Measurements from ENCODE around the gene DCST2. TPM values are rescaled to one million over a fixed set of nuclear protein-coding genes. Genes with fewer than 3 reads are reported as not detected.

DCST2 gene
- total RNA-seq, 1 donor from 2014 or later: 2.8 TPM

GRCh38 chr1:155004352-155005075 lies 29.1 kb downstream of the DCST2 start:
- Mint-ChIP-seq H3K4me1 (ENCODE audit: unreplicated experiment) (peaks cover 31% of the 10 kb centered on the region), H3K27ac (ENCODE audit: unreplicated experiment) (peak overlapping the region; percentile 67), H3K27me3 (ENCODE audit: unreplicated experiment) (peaks cover 8% of the 10 kb centered on the region), H3K9me3 (ENCODE audit: unreplicated experiment) (no peaks in the 10 kb centered on the region), H3K36me3 (ENCODE audit: low read depth, unreplicated experiment) (peaks cover 4% of the 10 kb centered on the region), H3K4me3 (ENCODE audit: unreplicated experiment) (peak overlapping the region; percentile 85)
- no peak for TF ChIP-seq CTCF (IDR thresholded peaks at IDR 0.05; ENCODE audit: unreplicated experiment)
- DNase-seq (ENCODE audit: low spot score): no peak

GRCh38 chr1:155003766-155004351 lies 29.7 kb downstream of the DCST2 start:
- no peak for TF ChIP-seq CTCF (IDR thresholded peaks at IDR 0.05; ENCODE audit: unreplicated experiment)
- Mint-ChIP-seq H3K27ac (ENCODE audit: unreplicated experiment) (peak overlapping the region; percentile 77), H3K9me3 (ENCODE audit: unreplicated experiment) (no peaks in the 10 kb centered on the region), H3K4me1 (ENCODE audit: unreplicated experiment) (peaks cover 33% of the 10 kb centered on the region), H3K27me3 (ENCODE audit: unreplicated experiment) (peaks cover 11% of the 10 kb centered on the region), H3K36me3 (ENCODE audit: low read depth, unreplicated experiment) (peaks cover 4% of the 10 kb centered on the region), H3K4me3 (ENCODE audit: unreplicated experiment) (peak overlapping the region; percentile 97)
- DNase-seq (ENCODE audit: low spot score): no peak

GRCh38 chr1:155003227-155003765 lies 30.3 kb downstream of the DCST2 start:
- peak overlapping the region; percentile 77 for H3K27ac Mint-ChIP-seq (ENCODE audit: unreplicated experiment)
- H3K4me3 Mint-ChIP-seq (ENCODE audit: unreplicated experiment): peak overlapping the region; percentile 97
- H3K9me3 Mint-ChIP-seq (ENCODE audit: unreplicated experiment): no peaks in the 10 kb centered on the region
- peaks cover 4% of the 10 kb centered on the region for H3K36me3 Mint-ChIP-seq (ENCODE audit: low read depth, unreplicated experiment)
- H3K27me3 Mint-ChIP-seq (ENCODE audit: unreplicated experiment): peaks cover 13% of the 10 kb centered on the region
- TF ChIP-seq CTCF (IDR thresholded peaks at IDR 0.05; ENCODE audit: unreplicated experiment): no peak
- peaks cover 33% of the 10 kb centered on the region for H3K4me1 Mint-ChIP-seq (ENCODE audit: unreplicated experiment)
- DNase-seq (ENCODE audit: low spot score): peak; percentile 33

- peaks cover 4% of the 10 kb centered on the region for H3K36me3 Mint-ChIP-seq (ENCODE audit: low read depth, unreplicated experiment)
- H3K27ac Mint-ChIP-seq (ENCODE audit: unreplicated experiment): peak within 1 kb of the TSS; percentile 77
- H3K9me3 Mint-ChIP-seq (ENCODE audit: unreplicated experiment): no peaks in the 10 kb centered on the region
- H3K4me1 Mint-ChIP-seq (ENCODE audit: unreplicated experiment): peaks cover 33% of the 10 kb centered on the region
- peak; percentile 43 for DNase-seq (ENCODE audit: low spot score)
- peak within 1 kb of the TSS; percentile 97 for H3K4me3 Mint-ChIP-seq (ENCODE audit: unreplicated experiment)
- peaks cover 13% of the 10 kb centered on the region for H3K27me3 Mint-ChIP-seq (ENCODE audit: unreplicated experiment)
- no peak for TF ChIP-seq CTCF (IDR thresholded peaks at IDR 0.05; ENCODE audit: unreplicated experiment)
Measured at GRCh38 chr1:155002464-155003226, 30.9 kb downstream of the DCST2 start, which contains the start of gene ZBTB7B. ZBTB7B (plus strand) TSS chr1:155002802; CDS start chr1:155014661, 11,859 bp downstream.

Data from endothelial cell (in vitro differentiated cells).